Stimulated activated CD4-positive, alpha-beta T cell treated with anti-CD3 and anti-CD28 coated beads, Interleukin-12 subunit alpha, Interleukin-12 subunit beta, amount 100 ng/mL, for 24 hours (primary cell): ENCODE results near the gene MAST1.
"Not testable (repeated sequence)": the region's sequence is repeated elsewhere in the genome, so short reads cannot be mapped to it uniquely, and the experiment has no call there.

ENCODE experiments used
- DNase-seq, 2 experiments: peaks; one replicate each; pipeline ENCODE4 v3.0.0-alpha.2; 2020; ENCODE audit warnings: low read depth in 2 of 2

The MAST1 gene

DNA sequence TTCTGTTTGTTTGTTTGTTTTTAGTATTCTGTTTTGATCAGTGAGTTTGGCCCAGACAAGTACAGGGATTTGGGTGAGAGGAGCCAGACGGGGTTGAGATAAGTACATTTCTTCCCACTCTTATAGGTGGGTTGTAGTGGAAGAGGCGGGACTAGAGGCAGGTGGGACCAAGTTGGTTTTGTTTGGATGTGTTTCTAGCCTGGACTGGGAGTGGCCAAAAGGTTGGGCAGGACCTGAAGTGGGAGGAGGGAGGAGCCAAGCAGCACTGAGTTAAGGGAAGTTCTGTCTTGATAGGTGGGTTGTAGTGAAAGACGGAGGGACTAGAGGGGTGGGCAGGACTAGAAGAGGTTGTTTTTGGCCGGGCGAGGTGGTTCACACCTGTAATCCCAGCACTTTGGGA is 33.9 kb downstream of the MAST1 start:
- no peak for DNase-seq

DNA sequence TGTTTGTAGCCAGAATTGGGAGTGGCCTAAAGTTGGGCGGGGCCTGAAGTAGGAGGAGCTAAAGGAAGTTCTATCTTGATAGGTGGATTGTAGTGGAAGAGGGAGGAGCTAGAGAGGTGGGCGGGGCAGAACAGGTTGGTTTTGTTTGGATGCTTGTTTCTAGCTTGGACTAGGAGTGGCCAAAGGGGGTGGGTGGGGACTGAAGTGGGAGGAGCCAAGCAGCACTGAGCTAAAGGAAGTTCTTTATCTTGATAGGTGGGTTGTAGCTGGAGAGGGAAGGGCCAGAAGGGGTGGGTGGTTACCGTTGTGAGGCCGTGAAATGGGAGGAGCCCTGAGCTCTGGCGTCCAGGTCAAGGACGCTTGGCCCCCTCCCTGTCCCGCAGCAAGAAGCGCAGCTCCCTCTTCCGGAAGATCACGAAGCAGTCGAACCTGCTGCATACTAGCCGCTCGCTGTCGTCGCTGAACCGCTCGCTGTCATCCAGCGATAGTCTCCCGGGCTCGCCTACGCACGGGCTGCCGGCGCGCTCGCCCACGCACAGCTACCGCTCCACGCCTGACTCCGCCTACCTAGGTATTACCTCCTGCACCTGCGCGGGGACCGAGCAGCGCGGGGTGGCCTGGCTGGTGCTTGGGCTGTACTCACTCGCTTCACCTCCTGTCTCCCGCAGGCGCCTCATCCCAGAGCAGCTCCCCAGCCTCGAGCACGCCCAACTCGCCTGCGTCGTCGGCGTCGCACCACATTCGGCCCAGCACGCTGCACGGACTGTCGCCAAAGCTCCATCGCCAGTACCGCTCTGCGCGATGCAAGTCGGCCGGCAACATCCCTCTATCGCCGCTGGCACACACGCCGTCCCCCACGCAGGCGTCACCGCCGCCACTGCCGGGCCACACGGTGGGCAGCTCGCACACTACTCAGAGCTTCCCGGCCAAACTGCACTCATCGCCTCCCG is 34.9 kb downstream of the MAST1 start:
- peak in 1 of 2 experiments; percentile 43 for DNase-seq

DNA sequence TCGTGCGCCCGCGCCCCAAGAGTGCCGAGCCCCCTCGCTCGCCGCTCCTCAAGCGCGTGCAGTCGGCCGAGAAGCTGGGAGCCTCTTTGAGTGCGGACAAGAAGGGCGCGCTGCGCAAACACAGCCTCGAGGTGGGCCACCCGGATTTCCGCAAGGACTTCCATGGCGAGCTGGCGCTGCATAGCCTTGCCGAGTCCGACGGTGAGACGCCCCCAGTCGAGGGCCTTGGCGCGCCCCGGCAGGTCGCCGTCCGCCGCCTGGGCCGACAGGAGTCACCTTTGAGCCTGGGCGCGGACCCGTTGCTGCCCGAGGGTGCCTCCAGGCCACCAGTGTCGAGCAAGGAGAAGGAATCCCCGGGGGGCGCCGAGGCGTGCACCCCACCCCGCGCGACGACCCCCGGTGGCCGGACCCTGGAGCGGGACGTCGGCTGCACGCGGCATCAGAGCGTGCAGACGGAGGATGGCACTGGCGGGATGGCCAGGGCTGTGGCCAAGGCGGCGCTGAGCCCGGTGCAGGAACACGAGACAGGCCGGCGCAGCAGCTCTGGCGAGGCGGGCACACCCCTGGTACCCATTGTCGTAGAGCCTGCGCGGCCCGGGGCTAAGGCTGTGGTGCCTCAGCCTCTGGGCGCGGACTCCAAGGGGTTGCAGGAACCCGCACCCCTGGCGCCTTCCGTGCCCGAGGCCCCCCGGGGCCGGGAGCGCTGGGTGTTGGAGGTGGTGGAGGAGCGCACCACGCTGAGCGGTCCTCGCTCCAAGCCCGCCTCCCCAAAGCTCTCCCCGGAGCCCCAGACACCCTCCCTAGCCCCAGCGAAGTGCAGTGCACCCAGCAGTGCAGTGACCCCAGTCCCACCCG is 35.8 kb downstream of the MAST1 start:
- DNase-seq = no peak

DNA sequence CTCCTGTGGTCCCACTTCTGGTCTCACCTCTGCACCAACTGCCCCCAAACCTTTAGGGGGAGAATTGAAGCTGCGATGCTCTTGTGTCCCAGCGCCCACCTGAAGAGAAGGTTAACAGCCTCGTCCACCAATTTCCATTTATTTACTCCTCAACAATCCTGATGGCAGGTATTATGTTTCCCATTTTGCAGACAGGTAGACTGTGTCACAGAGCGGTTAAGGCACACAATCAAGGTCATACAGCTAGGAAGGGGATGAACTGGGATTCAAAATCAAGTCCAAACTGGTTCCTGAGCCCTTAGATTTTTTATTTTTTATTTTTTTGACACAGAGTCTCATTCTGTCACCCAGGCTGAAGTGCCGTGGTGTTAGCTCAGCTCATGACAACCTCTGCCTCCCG is 36.8 kb downstream of the MAST1 start:
- DNase-seq = no peak

DNA sequence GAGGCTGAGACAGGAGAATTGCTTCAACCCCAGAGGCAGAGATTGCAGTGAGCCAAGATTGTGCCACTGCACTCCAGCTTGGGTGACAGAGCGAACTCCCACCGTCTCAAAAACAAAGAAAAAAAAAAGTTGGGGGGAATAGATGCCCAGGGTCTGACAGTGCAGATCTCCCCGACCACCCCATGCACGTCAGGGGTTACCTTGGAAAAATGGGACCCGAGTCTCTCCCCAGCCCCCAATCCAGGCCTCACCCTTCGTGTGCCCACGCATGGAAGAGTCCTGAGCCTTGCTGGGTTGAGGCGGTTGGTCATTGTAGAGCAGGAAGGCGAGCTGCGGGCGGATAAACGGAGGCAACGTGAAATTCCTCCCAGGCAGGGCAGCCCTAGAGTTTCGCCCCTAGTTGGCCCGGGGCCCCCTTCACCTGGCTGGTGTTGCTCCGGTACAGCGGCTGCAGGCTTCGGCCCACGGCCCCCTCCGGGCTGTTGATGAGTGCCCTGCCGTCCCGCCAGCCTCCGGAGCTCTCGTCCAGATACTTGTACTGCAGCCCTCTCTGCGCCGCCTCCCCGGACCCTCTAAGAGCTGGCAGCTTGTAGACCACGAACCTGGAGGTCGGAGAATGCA is 42.3 kb downstream of the MAST1 start:
- DNase-seq = no peak

DNA sequence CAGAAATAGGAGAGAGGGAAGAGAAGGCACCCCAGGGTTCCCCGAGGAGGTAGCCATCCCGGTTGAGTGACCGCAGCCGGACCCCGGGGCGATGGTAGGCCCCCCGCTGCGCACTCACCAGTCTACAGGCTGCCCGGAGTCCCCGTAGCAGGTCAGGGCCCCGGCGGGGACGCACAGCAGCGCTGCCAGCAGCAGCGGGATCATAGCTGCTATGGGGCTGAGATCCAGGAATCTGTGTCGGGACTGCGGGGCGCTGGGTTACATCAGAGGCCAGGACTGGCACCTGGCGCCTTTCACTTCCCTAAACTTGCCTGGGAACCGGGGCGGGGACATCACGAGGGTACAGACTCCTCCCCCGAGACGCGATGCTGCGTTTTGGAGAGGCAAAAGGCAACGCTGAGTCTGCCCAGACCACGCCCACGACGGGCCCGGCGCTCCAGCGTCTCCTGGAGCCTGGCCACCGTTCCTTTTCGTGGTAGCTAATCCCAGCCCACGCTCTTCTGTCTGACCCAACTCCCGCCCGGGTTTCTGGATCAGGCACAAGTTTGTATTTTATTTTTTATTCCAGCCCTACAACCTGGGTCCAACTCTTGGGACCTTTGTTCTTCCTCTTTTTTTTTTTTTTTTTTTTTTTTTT is 43.0 kb downstream of the MAST1 start, which contains the start of gene DNASE2:
DNASE2 (minus strand) TSS at position 278 of the 637 bp plus-strand sequence; CDS start at position 204, 74 bp downstream.
- DNase-seq = peak; percentile 80 to 93

DNA sequence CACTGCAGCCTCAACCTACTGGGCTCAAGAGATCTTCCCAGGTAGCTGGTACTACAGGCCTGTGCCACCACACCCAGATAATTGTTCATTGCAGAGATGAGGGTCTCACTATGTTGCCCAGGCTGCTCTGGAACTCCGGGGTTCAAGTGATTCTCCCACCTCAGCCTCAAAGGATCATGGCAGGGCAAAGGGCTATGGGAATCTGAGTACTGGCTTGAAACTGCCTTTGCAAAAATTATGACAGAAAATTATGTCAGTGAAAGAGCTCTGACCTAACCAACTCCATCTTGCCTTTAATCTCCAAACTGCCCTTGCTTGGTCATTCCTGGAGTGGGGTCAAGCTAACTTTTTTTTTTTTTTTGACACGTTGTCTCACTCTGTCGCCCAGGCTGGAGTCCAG is 44.3 kb downstream of the MAST1 start:
- DNase-seq = no peak

DNA sequence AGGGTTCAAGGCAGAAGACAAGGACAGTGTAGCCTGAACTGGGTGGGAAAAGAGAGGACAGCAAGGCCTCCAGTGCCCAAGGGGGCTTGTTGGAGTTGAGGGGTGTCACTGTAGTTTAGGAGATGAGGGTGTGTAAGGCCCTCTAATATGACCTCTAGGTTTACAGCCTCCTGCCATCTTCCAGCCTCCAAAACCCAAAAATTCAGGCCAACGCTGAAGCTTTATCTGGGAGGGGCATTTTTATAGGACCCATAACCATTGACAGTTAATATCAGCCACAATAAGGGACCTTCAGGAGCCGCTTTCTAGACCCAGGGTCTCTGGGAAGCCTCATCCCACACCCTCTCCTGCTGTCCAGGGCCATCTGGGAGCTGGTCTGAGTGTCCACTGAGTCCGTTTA is 45.9 kb downstream of the MAST1 start:
- no peak for DNase-seq

DNA sequence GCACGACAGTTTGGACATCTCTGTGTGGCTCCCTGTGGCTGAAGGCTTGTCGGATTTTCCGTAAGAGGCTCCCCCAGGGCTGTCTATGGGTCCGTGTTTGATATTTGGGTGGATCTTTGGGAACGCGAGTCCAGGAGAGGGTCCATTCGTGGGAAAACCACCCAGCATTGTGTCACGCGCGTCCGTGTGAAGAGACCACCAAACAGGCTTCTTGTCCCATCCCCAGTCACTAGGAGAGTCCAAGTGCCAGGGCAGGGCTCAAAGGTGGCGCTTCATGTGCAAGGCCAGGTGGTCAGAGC is 46.3 kb downstream of the MAST1 start:
- no peak for DNase-seq

DNA sequence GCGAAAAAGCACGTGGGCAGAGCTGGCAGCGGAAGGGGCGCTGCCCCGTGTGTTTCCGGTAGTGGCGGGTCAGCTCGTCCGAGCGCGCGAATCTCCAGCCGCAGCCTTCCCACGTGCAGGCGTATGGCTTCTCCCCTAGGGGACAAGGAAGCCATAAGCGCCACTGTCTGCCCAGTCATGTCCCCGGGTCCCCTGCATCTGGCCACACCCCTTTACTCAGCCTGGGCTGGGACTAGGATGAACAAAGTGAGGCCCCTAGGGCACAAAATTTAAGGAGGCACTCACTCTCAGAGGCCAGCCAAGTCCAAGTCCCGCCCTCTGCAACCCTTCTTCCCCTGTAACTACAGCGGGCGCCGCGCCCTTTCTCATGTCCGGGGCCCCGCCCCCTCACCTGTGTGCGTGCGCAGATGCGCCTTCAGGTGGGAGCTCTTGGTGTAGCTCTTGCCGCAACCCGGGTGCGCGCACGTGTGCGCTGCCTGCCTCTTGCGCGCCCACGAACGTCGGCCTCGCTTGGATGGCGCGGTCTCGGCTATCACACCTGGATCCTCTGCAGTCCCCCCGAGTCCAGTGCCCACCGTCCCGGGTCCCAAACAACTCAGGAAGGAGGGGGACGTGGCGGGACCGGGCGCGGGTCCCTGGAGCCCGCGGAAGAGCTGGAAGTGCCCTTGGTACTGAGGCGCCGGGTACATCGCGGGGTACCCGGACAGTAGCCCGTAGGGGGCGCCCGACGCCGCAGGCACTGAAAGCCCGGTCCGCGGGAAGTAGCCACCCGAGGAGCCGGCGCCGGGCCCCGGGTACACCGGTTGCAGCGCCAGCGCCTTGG is 46.8 kb downstream of the MAST1 start:
- peak; percentile 72 to 92 for DNase-seq

DNA sequence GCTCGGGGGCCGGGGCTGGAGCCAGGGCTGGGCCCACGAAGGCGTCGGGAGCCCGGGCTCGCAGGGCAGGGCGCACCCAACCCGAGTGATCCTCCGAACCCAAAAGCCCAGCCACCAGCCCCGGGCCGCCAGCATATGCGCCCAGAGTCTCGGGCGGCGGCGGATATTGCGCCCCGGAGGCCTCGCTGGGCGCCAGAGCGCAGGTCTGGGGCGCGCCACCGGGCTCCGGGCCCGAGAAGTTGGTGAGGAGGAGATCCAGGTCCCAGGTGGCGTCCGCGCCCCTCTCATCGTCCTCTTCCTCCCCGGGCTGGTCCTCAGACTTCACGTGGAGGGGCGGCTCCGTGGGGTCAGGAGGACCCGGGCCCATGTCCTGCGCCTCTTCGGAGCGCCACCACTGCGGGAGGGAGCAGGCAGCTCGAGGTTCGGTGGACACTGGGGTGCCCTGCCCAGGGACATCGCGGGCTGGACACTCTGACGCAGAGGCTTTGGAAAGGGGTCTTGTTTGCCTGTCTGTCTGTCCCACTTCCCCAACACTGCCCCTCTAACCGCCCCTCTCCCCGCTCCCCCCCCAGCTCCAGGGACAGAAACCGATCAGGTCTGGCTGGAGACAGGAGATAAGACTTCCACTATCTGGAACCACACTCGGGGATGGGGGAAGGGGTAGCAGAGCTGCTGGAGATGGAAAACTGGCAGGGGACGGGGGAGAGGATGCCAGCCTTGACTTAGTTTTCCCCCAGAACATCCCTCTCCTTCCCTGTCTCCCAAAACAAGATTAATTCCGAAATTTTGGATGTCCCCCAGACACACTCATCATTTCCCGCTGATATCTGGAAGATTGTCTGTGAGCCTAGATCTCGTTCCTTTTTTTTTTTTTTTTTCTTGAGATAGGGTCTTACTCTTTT is 47.7 kb downstream of the MAST1 start:
- DNase-seq = no peak

DNA sequence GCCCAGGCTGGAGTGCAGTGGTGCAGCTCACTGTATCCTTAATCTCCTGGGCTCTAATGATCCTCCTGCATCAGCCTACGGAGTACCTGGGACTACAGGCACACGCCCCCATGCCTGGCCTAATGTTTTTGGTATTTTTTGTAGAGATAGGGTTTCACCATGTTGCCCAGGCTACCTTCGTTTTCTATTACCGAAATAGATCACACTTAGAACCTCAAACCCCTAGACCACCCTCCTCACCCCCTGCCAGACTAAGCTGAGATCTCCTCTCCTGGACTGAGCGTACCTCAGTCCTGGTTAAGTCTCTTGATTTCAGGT is 48.3 kb downstream of the MAST1 start:
- no peak for DNase-seq

DNA sequence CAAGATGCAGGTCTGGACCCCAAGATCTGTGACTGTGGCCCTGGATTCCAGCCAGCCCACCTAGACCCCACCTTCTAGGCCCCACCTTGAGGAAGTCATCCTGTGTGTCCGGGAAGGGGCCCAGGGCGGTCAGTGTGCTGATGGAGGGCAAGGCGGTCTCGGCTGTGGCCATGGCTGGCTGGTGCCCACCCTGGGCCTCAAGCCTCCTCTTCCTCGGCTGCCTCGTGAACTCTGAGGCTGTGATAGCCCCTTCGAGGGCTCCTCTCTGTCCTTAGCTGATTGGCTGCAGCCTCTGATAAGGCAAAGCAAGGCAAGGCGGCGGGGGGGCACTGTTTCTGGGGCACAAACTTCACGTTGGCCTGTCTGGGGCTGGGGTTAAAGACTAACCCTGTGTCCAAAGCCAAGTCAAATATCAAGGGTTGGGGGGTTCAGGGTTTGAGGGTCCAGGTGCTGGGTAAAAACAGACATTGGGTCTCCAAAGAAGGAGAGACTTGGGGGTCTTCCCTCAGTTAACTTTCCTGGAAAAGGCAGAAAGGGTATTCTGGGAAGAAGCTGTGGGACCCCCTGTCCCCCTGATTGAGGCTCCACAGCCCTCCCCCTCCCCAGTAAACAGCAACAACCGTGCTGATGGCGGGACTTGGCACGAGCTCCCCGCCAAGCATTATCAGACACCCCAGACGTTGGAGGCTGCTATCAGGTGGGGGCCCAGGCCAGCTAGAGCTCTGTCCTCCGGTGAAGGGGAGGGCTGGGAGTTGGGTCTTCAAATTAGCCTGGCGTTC is 48.8 kb downstream of the MAST1 start, which contains the start of gene KLF1:
KLF1 (minus strand) TSS at position 233 of the 779 bp plus-strand sequence; CDS start at position 172, 61 bp downstream.
- DNase-seq = no peak

DNA sequence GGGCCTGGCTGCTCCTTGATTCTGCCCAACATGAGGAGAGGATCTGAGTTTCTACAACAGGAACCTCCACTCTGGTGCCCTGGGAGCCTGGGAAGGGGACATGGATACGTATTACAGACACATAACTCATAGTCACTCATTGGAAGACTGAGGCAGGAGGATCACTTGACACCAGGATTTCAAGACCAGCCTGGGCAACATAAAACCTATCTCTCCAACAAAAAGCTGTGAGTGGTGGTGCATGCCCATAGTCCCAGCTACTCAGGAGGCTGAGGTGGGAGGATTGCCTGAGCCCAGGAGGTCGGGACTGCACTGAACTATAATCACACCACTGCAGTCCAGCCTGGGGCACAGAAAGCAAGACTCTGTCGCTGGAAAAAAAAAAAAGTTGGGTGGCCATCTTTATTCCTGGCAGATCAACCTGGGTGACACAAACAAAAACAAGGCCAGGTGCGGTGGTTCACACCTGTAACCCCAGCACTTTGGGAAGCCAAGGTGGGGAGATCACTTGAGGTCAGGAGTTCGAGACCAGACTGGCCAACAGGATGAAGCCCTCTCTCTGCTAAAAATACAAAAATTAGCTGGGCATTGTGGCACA is 49.8 kb downstream of the MAST1 start:
- no peak for DNase-seq

DNA sequence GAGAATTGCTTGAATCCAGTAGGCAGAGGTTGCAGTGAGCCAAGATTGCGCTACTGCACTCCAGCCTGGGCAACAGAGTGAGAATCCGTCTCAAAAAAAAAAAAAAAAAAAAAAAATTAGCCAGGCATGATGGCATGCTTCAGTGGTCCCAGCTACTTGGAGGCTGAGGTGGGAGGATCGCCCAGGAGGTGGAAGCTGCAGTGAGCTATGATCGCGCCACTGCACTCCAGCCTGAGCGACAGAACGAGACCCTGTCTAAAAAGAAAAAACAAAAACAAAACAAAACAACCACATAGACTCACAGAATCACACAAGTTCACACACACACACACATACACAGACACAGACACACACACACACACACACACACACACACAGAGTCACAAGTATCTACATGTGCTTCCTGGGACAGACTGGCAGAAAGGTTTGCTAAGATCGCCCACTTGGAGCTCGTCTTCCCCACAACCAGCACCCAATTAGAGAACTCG is 52.0 kb downstream of the MAST1 start:
- not testable (repeated sequence) for DNase-seq

DNA sequence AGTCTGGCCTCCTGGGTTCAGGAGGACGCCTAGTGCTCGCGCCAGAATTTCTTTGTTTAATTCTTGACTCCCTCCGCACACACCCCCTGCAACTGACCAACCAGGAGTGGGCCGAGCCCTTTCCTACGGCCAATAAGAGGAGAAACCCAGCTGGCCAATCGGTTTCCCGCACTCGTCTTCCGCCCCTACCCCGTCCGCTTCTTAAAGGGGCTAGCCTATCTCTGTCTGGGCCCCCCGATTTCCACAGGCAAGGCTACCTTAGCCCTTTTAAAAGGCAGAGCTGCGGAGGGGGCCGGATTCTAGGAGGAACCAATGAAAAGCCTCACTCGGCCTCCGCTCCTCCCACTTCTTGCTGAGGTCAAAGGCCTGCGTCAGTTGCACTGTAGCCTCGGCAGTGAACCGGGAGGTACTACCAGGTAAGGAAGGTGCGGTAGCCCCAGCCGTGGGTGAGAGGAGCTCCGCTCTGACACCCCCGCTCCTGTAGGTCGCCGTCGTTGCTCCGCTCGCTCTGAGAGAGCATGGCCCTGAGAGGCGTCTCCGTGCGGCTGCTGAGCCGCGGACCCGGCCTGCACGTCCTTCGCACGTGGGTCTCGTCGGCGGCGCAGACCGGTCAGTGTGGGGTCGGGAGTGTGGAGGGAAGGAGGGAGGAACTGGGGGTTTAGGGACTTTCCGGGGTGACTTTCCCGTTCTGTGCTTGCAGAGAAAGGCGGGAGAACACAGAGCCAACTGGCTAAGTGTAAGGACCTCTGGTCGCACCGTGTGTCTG is 52.7 kb downstream of the MAST1 start, which contains the start of gene GCDH:
GCDH (plus strand) TSS at position 374 of the 766 bp plus-strand sequence; CDS start at position 519, 145 bp downstream.
- peak; percentile 89 to 96 for DNase-seq

DNA sequence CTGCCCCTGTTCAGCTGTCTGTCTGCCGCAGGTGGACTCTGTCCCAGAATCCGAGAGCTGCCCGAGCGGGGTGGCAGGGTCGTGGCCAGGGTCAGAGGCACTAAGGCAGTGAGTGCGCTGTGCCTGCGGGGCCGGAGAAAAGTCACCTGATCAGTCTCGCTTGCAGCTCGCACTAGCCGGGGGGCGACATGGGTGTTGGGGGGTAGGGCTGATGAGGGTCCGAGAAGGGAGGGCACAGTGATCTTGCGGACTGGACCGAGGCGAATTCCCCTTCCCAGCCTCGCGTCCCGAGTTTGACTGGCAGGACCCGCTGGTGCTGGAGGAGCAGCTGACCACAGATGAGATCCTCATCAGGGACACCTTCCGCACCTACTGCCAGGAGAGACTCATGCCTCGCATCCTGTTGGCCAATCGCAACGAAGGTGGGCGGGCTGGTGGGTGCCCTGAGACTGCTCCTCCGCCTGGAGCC is 53.3 kb downstream of the MAST1 start:
- DNase-seq = no peak
